ENCODE results near the gene GPR155. TPM values are rescaled to one million over a fixed set of nuclear protein-coding genes. Genes with fewer than 3 reads are reported as not detected.

The GPR155 gene
- polyA plus RNA-seq, 1 donor from 2014 or later, result 5.7 TPM

- Histone ChIP-seq H3K9me3 (ENCODE audit: low read length) (no peaks in the 10 kb centered on the region), H3K4me2 (ENCODE audit: low read length) (no peak overlapping the region), H2AFZ (ENCODE audit: low read depth, low read length) (no peak overlapping the region), H3K9me2 (ENCODE audit: insufficient read depth, low read length) (no peaks in the 10 kb centered on the region), H3F3A (ENCODE audit: insufficient read depth, low read length, poor library complexity, severe bottlenecking) (no peaks in the 10 kb centered on the region), H3K79me2 (replicated peaks; ENCODE audit: insufficient read depth, low read length) (no peaks in the 10 kb centered on the region), H3K27ac (ENCODE audit: low read length) (no peak overlapping the region), H3K4me3 (ENCODE audit: low read length) (no peak overlapping the region), H4K20me1 (ENCODE audit: insufficient read depth) (no peaks in the 10 kb centered on the region), H3K36me3 (ENCODE audit: insufficient read depth, low read length) (no peaks in the 10 kb centered on the region), H3K9ac (ENCODE audit: low read length) (no peak overlapping the region), H3K27me3 (ENCODE audit: insufficient read depth, low read depth, low read length) (no peaks in the 10 kb centered on the region)
- TF ChIP-seq CTCF (IDR thresholded peaks at IDR 0.05; ENCODE audit: poor library complexity, severe bottlenecking), result no peak
Observed at GRCh38 chr2:174446531-174446930, 40.3 kb downstream of the GPR155 start.

- Histone ChIP-seq H3K4me3 (ENCODE audit: low read length) (no peak overlapping the region), H3K27ac (ENCODE audit: low read length) (no peak overlapping the region), H3K9ac (ENCODE audit: low read length) (no peak overlapping the region), H3K4me2 (ENCODE audit: low read length) (no peak overlapping the region), H3K9me3 (ENCODE audit: low read length) (no peaks in the 10 kb centered on the region), H2AFZ (ENCODE audit: low read depth, low read length) (no peak overlapping the region), H4K20me1 (ENCODE audit: insufficient read depth) (no peaks in the 10 kb centered on the region), H3F3A (ENCODE audit: insufficient read depth, low read length, poor library complexity, severe bottlenecking) (no peaks in the 10 kb centered on the region), H3K27me3 (ENCODE audit: insufficient read depth, low read depth, low read length) (no peaks in the 10 kb centered on the region), H3K36me3 (ENCODE audit: insufficient read depth, low read length) (no peaks in the 10 kb centered on the region), H3K79me2 (replicated peaks; ENCODE audit: insufficient read depth, low read length) (no peaks in the 10 kb centered on the region), H3K9me2 (ENCODE audit: insufficient read depth, low read length) (no peaks in the 10 kb centered on the region)
- TF ChIP-seq CTCF (IDR thresholded peaks at IDR 0.05; ENCODE audit: poor library complexity, severe bottlenecking) (no peak), RAD21 (conservative IDR thresholded peaks at IDR 0.05) (no peak), TAF1 (IDR thresholded peaks at IDR 0.05; ENCODE audit: low read depth) (no peak), SMC3 (conservative IDR thresholded peaks at IDR 0.05; ENCODE audit: poor library complexity) (no peak), EP300 (conservative IDR thresholded peaks at IDR 0.05; ENCODE audit: poor library complexity, severe bottlenecking) (no peak), EZH2 (IDR thresholded peaks at IDR 0.05; ENCODE audit: borderline replicate concordance, insufficient read depth, low read length, poor library complexity, severe bottlenecking) (no peak), POLR2AphosphoS5 (IDR thresholded peaks at IDR 0.05) (no peak), MXI1 (conservative IDR thresholded peaks at IDR 0.05; ENCODE audit: poor library complexity, severe bottlenecking) (no peak), REST (IDR thresholded peaks at IDR 0.05; ENCODE audit: borderline replicate concordance) (no peak)
Observed at GRCh38 chr2:174445248-174445647, 41.6 kb downstream of the GPR155 start.

All from neural cell (in vitro differentiated cells).